H9 (cell line): Measurements from ENCODE around the gene HLA-E. TPM values are rescaled to one million over a fixed set of nuclear protein-coding genes. Genes with fewer than 3 reads are reported as not detected.

Experiments
- DNase-seq: peaks from one replicate; pipeline ENCODE4 v3.0.0-alpha.2; 2017
- H2AFZ ChIP-seq: one replicate; pipeline ENCODE4 v1.6.1; 2013; ENCODE audit warnings: mild to moderate bottlenecking, low read length, control low read depth, moderate library complexity
- H2AK5ac ChIP-seq: 2 replicates; pipeline ENCODE4 v1.6.1; 2013; ENCODE audit warnings: low read length, control low read depth, mixed read lengths; ENCODE audit not compliant: insufficient read length
- H2BK120ac ChIP-seq: one replicate; pipeline ENCODE4 v1.6.1; 2013; ENCODE audit warnings: low read depth, mild to moderate bottlenecking, low read length, control low read depth, inconsistent platforms; ENCODE audit not compliant: poor library complexity, severe bottlenecking
- H2BK12ac ChIP-seq: 2 replicates; pipeline ENCODE4 v1.6.1; 2013; ENCODE audit warnings: low read length, control low read depth, mixed read lengths, low read depth; ENCODE audit not compliant: insufficient read length
- H2BK15ac ChIP-seq: 2 replicates; pipeline ENCODE4 v1.6.1; 2013; ENCODE audit warnings: low read depth, low read length, control low read depth
- H2BK20ac ChIP-seq: one replicate; pipeline ENCODE4 v1.6.1; 2013; ENCODE audit warnings: low read depth, mild to moderate bottlenecking, low read length, control low read depth, inconsistent platforms; ENCODE audit not compliant: poor library complexity, severe bottlenecking
- H2BK5ac ChIP-seq: 2 replicates; pipeline ENCODE4 v1.6.1; 2013; ENCODE audit warnings: low read length, control low read depth, mixed read lengths; ENCODE audit not compliant: insufficient read length
- H3K14ac ChIP-seq: 2 replicates; pipeline ENCODE4 v1.6.1; 2013; ENCODE audit warnings: low read length, control low read depth; ENCODE audit not compliant: insufficient read depth
- H3K18ac ChIP-seq: 2 replicates; pipeline ENCODE4 v1.6.1; 2013; ENCODE audit warnings: low read depth, mild to moderate bottlenecking, mixed read lengths, low read length, control low read depth; ENCODE audit not compliant: insufficient read length
- H3K23ac ChIP-seq: 2 replicates; pipeline ENCODE4 v1.6.1; 2013; ENCODE audit warnings: low read length, control low read depth, mixed read lengths, low read depth; ENCODE audit not compliant: insufficient read length
- H3K23me2 ChIP-seq: 2 replicates; pipeline ENCODE4 v1.6.1; 2013; ENCODE audit warnings: low read depth, mild to moderate bottlenecking, mixed read lengths, low read length, control low read depth; ENCODE audit not compliant: insufficient read length, poor library complexity, severe bottlenecking
- H3K27ac ChIP-seq: 2 replicates; pipeline ENCODE4 v1.5.1; 2013; ENCODE audit warnings: low read length, control low read depth, mixed read lengths, low read depth; ENCODE audit not compliant: insufficient read length
- H3K27me3 ChIP-seq: 2 replicates; pipeline ENCODE4 v1.6.1; 2013; ENCODE audit warnings: low read length, control low read depth, inconsistent platforms; ENCODE audit not compliant: insufficient read depth
- H3K4ac ChIP-seq: 2 replicates; pipeline ENCODE4 v1.6.1; 2013; ENCODE audit warnings: low read depth, mild to moderate bottlenecking, control low read depth, inconsistent platforms, low read length, moderate library complexity
- H3K4me1 ChIP-seq: 2 replicates; pipeline ENCODE4 v1.6.1; 2013; ENCODE audit warnings: low read length, control low read depth, inconsistent platforms; ENCODE audit not compliant: insufficient read depth
- H3K4me2 ChIP-seq: 2 replicates; pipeline ENCODE4 v1.6.1; 2013; ENCODE audit warnings: low read length, control low read depth, mixed read lengths; ENCODE audit not compliant: insufficient read length, insufficient read depth
- H3K56ac ChIP-seq: 2 replicates; pipeline ENCODE4 v1.6.1; 2013; ENCODE audit warnings: low read depth, mild to moderate bottlenecking, mixed read lengths, low read length, control low read depth; ENCODE audit not compliant: insufficient read length
- H3K79me1 ChIP-seq: 2 replicates; pipeline ENCODE4 v1.6.1; 2013; ENCODE audit warnings: low read depth, mild to moderate bottlenecking, moderate library complexity, low read length, control low read depth, inconsistent platforms; ENCODE audit not compliant: insufficient read depth, poor library complexity, severe bottlenecking
- H3K79me2 ChIP-seq: 2 replicates; pipeline ENCODE4 v1.6.1; 2013; ENCODE audit warnings: low read length, control low read depth, inconsistent platforms; ENCODE audit not compliant: insufficient read depth
- H3K9ac ChIP-seq: 2 replicates; pipeline ENCODE4 v1.6.1; 2013; ENCODE audit warnings: low read length, control low read depth, mixed read lengths; ENCODE audit not compliant: insufficient read length; ENCODE audit errors: extremely low read depth
- H3K9me3 ChIP-seq: one replicate; pipeline ENCODE4 v1.6.1; 2013; ENCODE audit warnings: low read depth, low read length, inconsistent platforms; ENCODE audit not compliant: control insufficient read depth
- H3T11ph ChIP-seq: one replicate; pipeline ENCODE4 v1.6.1; 2013; ENCODE audit warnings: mild to moderate bottlenecking, low read length, control low read depth, inconsistent platforms
- H4K20me1 ChIP-seq: one replicate; pipeline ENCODE4 v1.6.1; 2013; ENCODE audit not compliant: control insufficient read depth, insufficient read length, insufficient read depth
- H4K5ac ChIP-seq: 2 replicates; pipeline ENCODE4 v1.6.1; 2013; ENCODE audit warnings: low read depth, mild to moderate bottlenecking, mixed read lengths, low read length, control low read depth; ENCODE audit not compliant: insufficient read length
- H4K8ac ChIP-seq: replicated peaks from 2 replicates; pipeline ENCODE4 v1.6.1; 2013; ENCODE audit warnings: low read length, control low read depth, mixed read lengths, low read depth; ENCODE audit not compliant: insufficient read length
- H4K91ac ChIP-seq: 2 replicates; pipeline ENCODE4 v1.6.1; 2013; ENCODE audit warnings: low read depth, mild to moderate bottlenecking, moderate library complexity, mixed read lengths, low read length, control low read depth; ENCODE audit not compliant: insufficient read length
- H3K27ac Mint-ChIP-seq, 3 experiments: 2 replicates in 2 of 3; 3 replicates in 1 of 3; pipeline ENCODE4 v1.8.0; 2020 to 2021; ENCODE audit warnings: mixed read lengths in 3 of 3, mild to moderate bottlenecking in 1 of 3, moderate library complexity in 1 of 3
- H3K27me3 Mint-ChIP-seq: 2 replicates; pipeline ENCODE4 v1.8.0; 2021; ENCODE audit warnings: low read depth, mild to moderate bottlenecking, moderate library complexity, mixed read lengths
- H3K36me3 Mint-ChIP-seq, 3 experiments: 2 replicates in 2 of 3; 3 replicates in 1 of 3; pipeline ENCODE4 v1.8.0; 2020 to 2021; ENCODE audit warnings: low read depth in 3 of 3, mixed read lengths in 3 of 3; ENCODE audit not compliant: insufficient read depth in 1 of 3
- H3K4me1 Mint-ChIP-seq, 2 experiments: 2 replicates each; pipeline ENCODE4 v1.8.0; 2020; ENCODE audit warnings: mixed read lengths in 2 of 2
- H3K4me3 Mint-ChIP-seq, 2 experiments: 2 replicates in 1 of 2; 3 replicates in 1 of 2; pipeline ENCODE4 v1.8.0; 2020 to 2021; ENCODE audit warnings: mild to moderate bottlenecking in 2 of 2, mixed read lengths in 2 of 2, moderate library complexity in 1 of 2
- H3K9me3 Mint-ChIP-seq, 2 experiments: 2 replicates in 1 of 2; 3 replicates in 1 of 2; pipeline ENCODE4 v1.8.0; 2020; ENCODE audit warnings: mild to moderate bottlenecking in 2 of 2, mixed read lengths in 2 of 2, moderate library complexity in 1 of 2
- CTCF ChIP-seq: fragments of 200-600 bp; sonication (generic); conservative IDR thresholded peaks from 3 replicates; pipeline ENCODE4 v1.8.0; 2021; ENCODE audit warnings: antibody characterized with exemption, mild to moderate bottlenecking
- WGBS: extraction: QIAGEN DNeasy Blood & Tissue Kit; methylation state at CpG from one replicate; pipeline ENCODE4 v1.1.7; 2013; ENCODE audit warnings: missing lambda C conversion rate, low lambda C conversion rate, mixed read lengths; ENCODE audit not compliant: insufficient read length; ENCODE audit errors: extremely low coverage; 5-methylcytosine and 5-hydroxymethylcytosine counted together
- total RNA-seq: library from RNA; stranded (reverse); gene quantifications from 2 replicates; pipeline ENCODE4 v1.2.1, GENCODE V29; 2021

HLA-E gene
- total RNA-seq, 1 experiment from 2014 or later: 28.1 TPM

- no peak overlapping the region for H3K27ac Mint-ChIP-seq
- no peak overlapping the region for H2BK12ac ChIP-seq
- H2BK15ac ChIP-seq: no peak overlapping the region
- peaks cover 71% of the 10 kb centered on the region for H3K27me3 ChIP-seq
- no peak overlapping the region for H3K27ac ChIP-seq
- no peaks in the 10 kb centered on the region for H3K79me2 ChIP-seq
- no peak overlapping the region for H4K5ac ChIP-seq
- H3K18ac ChIP-seq: no peak overlapping the region
- no peaks in the 10 kb centered on the region; a peak in 2 of 7 replicates for H3K36me3 Mint-ChIP-seq
- H3K79me1 ChIP-seq: no peaks in the 10 kb centered on the region
- H4K20me1 ChIP-seq: no peaks in the 10 kb centered on the region
- H3K23me2 ChIP-seq: no peaks in the 10 kb centered on the region
- H4K8ac ChIP-seq: no peak overlapping the region
- H3K4me1 Mint-ChIP-seq: peaks cover 9 to 11% of the 10 kb centered on the region in 2 experiments
- H2AK5ac ChIP-seq: no peak overlapping the region
- peaks cover 100% of the 10 kb centered on the region for H3K27me3 Mint-ChIP-seq
- no peak for DNase-seq
- no peaks in the 10 kb centered on the region for H3K4me1 ChIP-seq
- H2BK20ac ChIP-seq: no peak overlapping the region
- no peak overlapping the region for H2BK120ac ChIP-seq
- H3K23ac ChIP-seq: no peak overlapping the region
- H3K14ac ChIP-seq: no peak overlapping the region
- no peak overlapping the region for H3T11ph ChIP-seq
- H3K9ac ChIP-seq: no peak overlapping the region
- H2AFZ ChIP-seq: no peak overlapping the region
- no peak overlapping the region for H3K4ac ChIP-seq
- no peak overlapping the region for H3K4me2 ChIP-seq
- H2BK5ac ChIP-seq: no peak overlapping the region
- no peaks in the 10 kb centered on the region for H3K9me3 ChIP-seq
- H4K91ac ChIP-seq: no peak overlapping the region
- H3K4me3 Mint-ChIP-seq: no peak overlapping the region
- no peak for TF ChIP-seq CTCF
- no peak overlapping the region for H3K56ac ChIP-seq
- no CpG with 5 or more reads among the region's 7 CpGs for WGBS
- H3K9me3 Mint-ChIP-seq: peaks cover 0 to 3% of the 10 kb centered on the region in 2 experiments; a peak in 1 of 5 replicates
Measured at GRCh38 chr6:30462482-30462881, 26.8 kb upstream of the HLA-E start.
